Smooth muscle cell (in vitro differentiated cells): ENCODE data around the gene KREMEN1. TPM values are rescaled to one million over a fixed set of nuclear protein-coding genes. Genes with fewer than 3 reads are reported as not detected.

Experiments
- DNase-seq: peaks from one replicate; lab custom pipeline; 2025; ENCODE audit not compliant: unreplicated experiment; lab: John Stamatoyannopoulos, UW
- H2AFZ ChIP-seq: fragments of 200-600 bp; sonication (generic); 2 replicates; pipeline ENCODE4 v1.6.0; 2016; ENCODE audit warnings: antibody characterized with exemption, low read depth, mild to moderate bottlenecking
- H3F3A ChIP-seq: fragments of 200-600 bp; sonication (generic); 2 replicates; pipeline ENCODE4 v1.6.0; 2017; ENCODE audit warnings: antibody characterized with exemption, low read depth
- H3K27ac ChIP-seq: fragments of 200-600 bp; sonication (generic); 2 replicates; pipeline ENCODE4 v1.5.1; 2016; ENCODE audit warnings: low read depth, mild to moderate bottlenecking
- H3K27me3 ChIP-seq: fragments of 200-600 bp; sonication (generic); 2 replicates; pipeline ENCODE4 v1.6.1; 2016; ENCODE audit warnings: low read depth, mild to moderate bottlenecking
- H3K36me3 ChIP-seq: fragments of 200-600 bp; sonication (generic); 2 replicates; pipeline ENCODE4 v1.5.1; 2016; ENCODE audit warnings: low read depth
- H3K4me1 ChIP-seq: fragments of 200-600 bp; sonication (generic); 2 replicates; pipeline ENCODE4 v1.5.1; 2016; ENCODE audit warnings: low read depth
- H3K4me2 ChIP-seq: fragments of 200-600 bp; sonication (generic); 2 replicates; pipeline ENCODE4 v1.6.0; 2016; ENCODE audit warnings: mild to moderate bottlenecking
- H3K4me3 ChIP-seq: fragments of 200-600 bp; sonication (generic); 2 replicates; pipeline ENCODE4 v1.5.1; 2016; ENCODE audit warnings: mild to moderate bottlenecking
- H3K79me2 ChIP-seq: fragments of 200-600 bp; sonication (generic); 2 replicates; pipeline ENCODE4 v1.6.0; 2016; ENCODE audit warnings: low read depth, mild to moderate bottlenecking
- H3K9ac ChIP-seq: fragments of 200-600 bp; sonication (generic); 2 replicates; pipeline ENCODE4 v1.6.0; 2016; ENCODE audit warnings: low read depth
- H3K9me3 ChIP-seq: fragments of 200-600 bp; sonication (generic); replicated peaks from 2 replicates; pipeline ENCODE4 v1.5.1; 2016; ENCODE audit warnings: low read depth
- H4K20me1 ChIP-seq: fragments of 200-600 bp; sonication (generic); 2 replicates; pipeline ENCODE4 v1.6.0; 2016; ENCODE audit warnings: low read depth
- CTCF ChIP-seq: fragments of 200-600 bp; sonication (generic); IDR thresholded peaks from 2 replicates; pipeline ENCODE4 v1.5.1; 2017; ENCODE audit warnings: borderline replicate concordance, mild to moderate bottlenecking, antibody characterized with exemption; ENCODE audit not compliant: insufficient read depth, poor library complexity, severe bottlenecking
- WGBS: methylation state at CpG from one replicate; pipeline ENCODE4 v1.1.7; 2016; ENCODE audit warnings: low lambda C conversion rate; 5-methylcytosine and 5-hydroxymethylcytosine counted together
- polyA plus RNA-seq: library from polyadenylated mRNA; unstranded; fragments of >200 nt; fragmentation: Nextera tagmentation; extraction: Ambion mirVana; gene quantifications from 2 replicates; pipeline ENCODE4 v1.2.1, GENCODE V29; 2016
- total RNA-seq: library from RNA; depleted of rRNA; stranded (reverse); fragments of >200 nt; gene quantifications from 2 replicates; pipeline ENCODE4 v1.2.3, GENCODE V29; 2014

The KREMEN1 gene
- total and polyA plus RNA-seq, 2 experiments from 2014 or later = 6.0 to 6.8 TPM

- H3F3A ChIP-seq = peaks cover 5% of the 10 kb centered on the region
- no peak overlapping the region for H3K4me2 ChIP-seq
Measured at GRCh38 chr22:29050457-29050856, 22.4 kb upstream of the KREMEN1 start.

GRCh38 chr22:29053048-29053702, 19.7 kb upstream of the KREMEN1 start:
- Histone ChIP-seq H3K36me3 (no peaks in the 10 kb centered on the region), H3K79me2 (no peaks in the 10 kb centered on the region), H3K27me3 (no peaks in the 10 kb centered on the region), H3K4me3 (no peak overlapping the region), H2AFZ (no peak overlapping the region), H3K4me2 (no peak overlapping the region), H3K9me3 (no peaks in the 10 kb centered on the region), H3F3A (no peaks in the 10 kb centered on the region), H3K27ac (no peak overlapping the region), H3K9ac (no peak overlapping the region), H3K4me1 (peaks cover 5% of the 10 kb centered on the region), H4K20me1 (no peaks in the 10 kb centered on the region)
- no peak for DNase-seq
- 96% methylated on average over 8 of the region's 8 CpGs for WGBS
- no peak for TF ChIP-seq CTCF

More at GRCh38 chr22:29050457-29050856, 22.4 kb upstream of the KREMEN1 start:
- Histone ChIP-seq H3K79me2 (no peaks in the 10 kb centered on the region), H3K9me3 (no peaks in the 10 kb centered on the region), H3K36me3 (no peaks in the 10 kb centered on the region), H3K27me3 (no peaks in the 10 kb centered on the region), H3K27ac (no peak overlapping the region), H3K4me1 (peaks cover 2% of the 10 kb centered on the region), H3K9ac (no peak overlapping the region), H2AFZ (no peak overlapping the region), H3K4me3 (no peak overlapping the region), H4K20me1 (no peaks in the 10 kb centered on the region)
- no peak for TF ChIP-seq CTCF
- WGBS = 97% methylated on average over 24 of the region's 24 CpGs
- no peak for DNase-seq

- Histone ChIP-seq H3F3A (no peaks in the 10 kb centered on the region), H3K4me2 (no peak overlapping the region), H4K20me1 (no peaks in the 10 kb centered on the region), H3K27ac (no peak overlapping the region), H3K4me3 (no peak overlapping the region), H3K27me3 (no peaks in the 10 kb centered on the region), H2AFZ (no peak overlapping the region), H3K79me2 (no peaks in the 10 kb centered on the region), H3K9me3 (no peaks in the 10 kb centered on the region), H3K9ac (no peak overlapping the region), H3K36me3 (no peaks in the 10 kb centered on the region), H3K4me1 (peaks cover 5% of the 10 kb centered on the region)
- TF ChIP-seq CTCF = no peak
- WGBS = 88% methylated on average over 10 of the region's 10 CpGs
- no peak for DNase-seq
Measured at GRCh38 chr22:29054251-29054767, 18.5 kb upstream of the KREMEN1 start.
